Measurements from ENCODE around the gene SMIM10.
"Not testable (repeated sequence)": the region's sequence is repeated elsewhere in the genome, so short reads cannot be mapped to it uniquely, and the experiment has no call there.

The SMIM10 gene

DNA sequence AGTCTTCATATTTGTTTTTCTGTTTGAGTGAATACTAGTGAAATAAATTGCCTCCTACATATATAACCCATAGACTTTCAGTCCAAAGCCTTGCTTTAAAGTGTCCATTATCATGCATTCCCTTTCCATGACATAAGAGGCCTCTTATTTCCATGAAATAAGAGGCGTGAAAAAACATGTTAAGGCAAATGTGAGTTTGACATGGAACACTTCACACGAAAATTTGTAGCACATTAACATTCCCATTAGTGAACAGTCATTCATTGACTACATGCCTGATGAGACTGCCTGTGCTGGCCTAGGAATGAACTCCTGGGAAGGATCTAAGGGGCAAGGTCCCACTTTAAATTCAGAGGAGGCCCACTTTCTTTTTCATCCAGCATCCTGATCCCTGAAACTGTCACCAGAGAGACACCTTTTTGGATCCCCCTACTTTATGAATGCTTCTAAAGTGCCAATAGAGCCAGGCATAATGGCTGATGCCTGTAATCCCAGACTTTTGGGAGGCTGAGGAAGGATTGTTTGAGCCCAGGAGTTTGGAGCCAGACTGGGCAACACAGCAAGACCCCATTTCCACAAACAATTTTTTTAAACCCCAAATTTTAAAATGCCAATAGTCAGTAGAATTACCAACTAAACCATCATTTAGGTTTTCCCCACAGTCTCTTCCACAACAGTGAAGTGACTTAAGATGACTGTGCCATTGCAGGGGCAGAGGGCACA is 24.9 kb downstream of the SMIM10 start:
- no peak for DNase-seq (ENCODE audit: low spot score)

DNA sequence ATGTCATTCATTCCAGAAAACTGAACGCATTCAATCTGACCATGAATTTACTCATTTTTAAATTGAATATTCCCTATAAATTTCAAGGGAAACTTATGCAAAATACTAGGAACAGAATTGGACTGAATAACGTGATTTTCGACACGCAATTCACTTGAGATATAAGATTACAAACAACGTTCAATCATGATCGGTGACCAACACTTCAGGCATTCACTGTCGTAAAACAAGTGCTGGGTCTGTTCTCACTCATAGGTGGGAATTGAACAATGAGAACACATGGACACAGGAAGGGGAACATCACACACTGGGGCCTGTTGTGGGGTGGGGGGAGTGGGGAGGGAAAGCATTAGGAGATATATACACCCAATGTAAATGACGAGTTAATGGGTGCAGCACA is 29.1 kb downstream of the SMIM10 start:
- not testable (repeated sequence) for DNase-seq (ENCODE audit: low spot score)

DNA sequence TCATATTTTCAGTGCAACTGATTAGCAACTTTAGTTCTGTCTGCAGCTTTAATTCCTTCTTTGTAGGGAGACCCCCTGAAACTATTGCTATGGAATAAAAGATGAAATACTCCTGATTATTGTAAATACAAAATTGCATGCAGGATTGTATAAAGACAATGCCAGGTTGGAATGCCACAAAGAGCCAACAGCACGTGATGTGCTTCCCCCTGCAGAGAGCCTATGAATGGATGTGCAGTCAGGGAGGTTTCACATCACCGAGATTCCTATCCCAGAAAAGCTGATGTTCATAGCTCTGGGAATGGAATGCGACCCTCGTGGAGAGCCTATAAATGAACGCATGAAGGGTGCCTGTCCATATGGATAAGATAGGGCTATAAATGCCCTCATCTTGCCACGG is 33.0 kb downstream of the SMIM10 start:
- not testable (repeated sequence) for DNase-seq (ENCODE audit: low spot score)

DNA sequence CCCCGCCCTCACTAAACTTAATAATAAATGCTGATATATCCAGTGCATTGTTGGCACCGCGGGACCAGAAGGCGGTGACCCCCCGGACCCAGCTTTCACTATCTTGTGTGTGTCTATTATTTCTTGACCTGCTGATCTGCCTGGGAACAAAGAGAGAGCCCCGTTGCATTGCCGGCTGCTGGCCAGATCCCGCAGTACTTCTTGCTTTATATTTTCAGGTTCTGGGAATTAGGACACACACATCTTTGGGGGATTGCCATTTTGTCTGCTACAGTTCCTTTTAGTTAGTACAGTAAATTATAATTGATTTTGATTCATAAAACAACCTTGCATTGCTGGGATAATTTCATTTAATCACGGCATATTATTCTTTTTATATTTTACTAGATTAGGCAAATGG is 33.7 kb downstream of the SMIM10 start:
- DNase-seq (ENCODE audit: low spot score) = no peak

DNA sequence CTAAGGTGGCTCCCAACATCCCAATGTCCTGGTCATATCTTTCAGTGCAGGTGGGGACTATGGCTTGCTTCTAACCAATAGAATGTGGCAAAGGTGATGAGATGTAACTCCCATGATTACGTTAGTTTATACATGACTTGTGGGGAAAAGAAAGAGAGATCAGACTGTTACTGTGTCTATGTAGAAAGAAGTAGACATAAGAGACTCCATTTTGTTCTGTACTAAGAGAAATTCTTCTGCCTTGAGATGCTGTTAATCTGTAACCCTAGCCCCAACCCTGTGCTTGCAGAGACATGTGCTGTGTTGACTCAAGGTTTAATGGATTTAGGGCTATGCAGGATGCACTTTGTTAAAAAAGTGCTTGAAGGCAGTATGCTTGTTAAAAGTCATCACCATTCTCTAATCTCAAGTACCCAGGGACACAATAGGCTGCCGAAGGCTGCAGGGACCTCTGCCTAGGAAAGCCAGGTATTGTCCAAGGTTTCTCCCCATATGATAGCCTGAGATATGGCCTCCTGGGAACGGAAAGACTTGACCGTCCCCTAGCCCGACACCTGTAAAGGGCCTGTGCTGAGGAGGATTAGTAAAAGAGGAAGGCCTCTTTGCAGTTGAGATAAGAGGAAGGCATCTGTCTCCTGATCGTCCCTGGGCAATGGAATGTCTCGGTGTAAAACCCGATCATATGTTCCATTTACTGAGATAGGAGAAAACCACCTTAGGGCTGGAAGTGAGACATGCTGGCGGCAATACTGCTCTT is 39.6 kb downstream of the SMIM10 start:
- DNase-seq (ENCODE audit: low spot score) = not testable (repeated sequence)

GRCh38 chrX:135041149-135042123 is 50.6 kb downstream of the SMIM10 start:
- not testable (repeated sequence) for DNase-seq (ENCODE audit: low spot score)
